BJ (cell line): ENCODE measurements around the gene CPB1. TPM values are rescaled to one million over a fixed set of nuclear protein-coding genes. Genes with fewer than 3 reads are reported as not detected.

Source experiments
- CTCF ChIA-PET: fragments of 350-600 bp; formaldehyde crosslinking; extraction: SDS; loops from one replicate; lab custom pipeline; 2021; ENCODE audit warnings: antibody characterized with exemption, inconsistent platforms; lab: Yijun Ruan, JAX
- POLR2A ChIA-PET: fragments of 300-600 bp; sonication (Branson Sonifier 250); formaldehyde crosslinking; extraction: SDS; loops from one replicate; lab custom pipeline; 2021; ENCODE audit warnings: antibody characterized with exemption; lab: Charles Lee
- DNase-seq: peaks from one replicate; pipeline ENCODE4 v3.0.0-alpha.2; 2011; ENCODE audit warnings: low read depth
- H3K27me3 ChIP-seq: 2 replicates; pipeline ENCODE4 v1.6.0; 2011; ENCODE audit warnings: low read length; ENCODE audit not compliant: control insufficient read depth, insufficient read depth
- H3K36me3 ChIP-seq: 2 replicates; pipeline ENCODE4 v1.5.1; 2011; ENCODE audit warnings: low read length; ENCODE audit not compliant: control insufficient read depth, insufficient read depth
- H3K4me3 ChIP-seq: 2 replicates; pipeline ENCODE4 v1.5.1; 2011; ENCODE audit warnings: low read depth, mild to moderate bottlenecking, control low read depth, low read length
- CTCF ChIP-seq: IDR thresholded peaks from 2 replicates; pipeline ENCODE4 v1.5.1; 2011; ENCODE audit warnings: low read depth, mild to moderate bottlenecking, control low read depth, inconsistent platforms, low read length, moderate library complexity; ENCODE audit not compliant: insufficient read depth
- polyA plus RNA-seq: library from polyadenylated mRNA; depleted of rRNA; stranded (reverse); fragments of >200 nt; gene quantifications from 2 replicates; pipeline ENCODE4 v1.2.3, GENCODE V29; 2011

The CPB1 gene
- polyA plus RNA-seq, 1 experiment: not detected

DNA sequence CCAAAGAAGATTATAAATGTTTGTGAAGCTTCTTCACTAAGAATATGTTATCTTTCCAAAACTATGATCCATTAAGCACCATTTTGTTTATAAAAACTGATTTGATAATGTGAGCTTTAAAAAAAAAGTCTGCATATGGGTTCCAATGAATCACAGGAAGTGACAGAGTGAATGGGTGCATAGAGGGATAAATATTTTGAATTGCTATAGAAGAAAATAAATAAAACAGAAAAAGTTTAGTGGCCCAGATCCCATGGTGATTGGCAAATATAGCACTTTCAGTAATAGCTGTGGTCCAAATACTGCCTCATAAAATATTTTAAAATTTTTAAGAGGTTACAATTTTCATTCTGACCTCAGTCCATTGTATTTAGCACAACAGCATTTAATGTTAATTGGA, 56.6 kb downstream of the CPB1 start:
- H3K27me3 ChIP-seq: no peaks in the 10 kb centered on the region
- DNase-seq: no peak
- ChIA-PET CTCF (no interaction called here), POLR2A (no interaction called here)
- no peak overlapping the region for H3K4me3 ChIP-seq
- TF ChIP-seq CTCF: no peak
- no peaks in the 10 kb centered on the region for H3K36me3 ChIP-seq

GRCh38 chr3:148889828-148890227, 62.2 kb downstream of the CPB1 start:
- Histone ChIP-seq H3K36me3 (no peaks in the 10 kb centered on the region), H3K4me3 (no peak overlapping the region), H3K27me3 (no peaks in the 10 kb centered on the region)
- POLR2A ChIA-PET: interaction anchor here (0.6 kb wide), 1 partner anchor 492 kb away, joined by 11 read pairs; no protein-coding TSS in a partner anchor
- DNase-seq: no peak
- CTCF ChIA-PET: interaction anchor here (1.3 to 1.5 kb wide), 2 partner anchors 28 kb away, joined by 5 to 7 read pairs; no protein-coding TSS in a partner anchor
- no peak for TF ChIP-seq CTCF

- Histone ChIP-seq H3K36me3 (no peaks in the 10 kb centered on the region), H3K4me3 (no peak overlapping the region), H3K27me3 (no peaks in the 10 kb centered on the region)
- ChIA-PET POLR2A (no interaction called here), CTCF (interaction anchor here (1.0 to 3.3 kb wide), 3 partner anchors 9 to 47 kb away, joined by 3 to 12 read pairs (median 5); no protein-coding TSS in a partner anchor)
- TF ChIP-seq CTCF: no peak
- no peak for DNase-seq
Measured at GRCh38 chr3:148896062-148896461, 68.5 kb downstream of the CPB1 start.

GRCh38 chr3:148901987-148902791, 74.6 kb downstream of the CPB1 start:
- peak; percentile 47 for DNase-seq
- POLR2A ChIA-PET: no interaction called here
- Histone ChIP-seq H3K27me3 (no peaks in the 10 kb centered on the region), H3K36me3 (no peaks in the 10 kb centered on the region), H3K4me3 (no peak overlapping the region)
- TF ChIP-seq CTCF: no peak
- CTCF ChIA-PET: interaction anchor here (0.7 to 1.0 kb wide), 2 partner anchors 9 to 752 kb away, joined by 3 to 4 read pairs; no protein-coding TSS in a partner anchor

DNA sequence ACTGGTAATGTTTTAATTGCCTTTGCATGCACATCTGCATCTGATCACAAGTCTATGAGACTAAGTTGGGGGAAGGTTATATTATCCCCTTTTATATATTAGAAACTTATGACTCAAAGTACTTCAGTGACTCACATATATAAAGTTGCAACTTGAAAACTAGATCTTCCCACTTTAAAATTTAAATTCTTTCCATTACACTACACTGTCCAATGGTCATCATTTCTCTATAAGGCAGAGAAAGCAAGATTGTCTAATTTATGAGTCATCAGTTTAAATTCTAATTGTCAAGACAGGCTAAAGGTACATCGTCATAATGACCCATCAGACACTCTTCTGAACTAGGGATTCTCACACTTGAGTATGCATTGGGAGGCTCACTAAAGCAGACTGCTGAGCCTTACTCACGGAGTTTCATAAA, 75.4 kb downstream of the CPB1 start:
- no peaks in the 10 kb centered on the region for H3K36me3 ChIP-seq
- CTCF ChIA-PET: no interaction called here
- no peak overlapping the region for H3K4me3 ChIP-seq
- DNase-seq: no peak
- TF ChIP-seq CTCF: no peak
- POLR2A ChIA-PET: no interaction called here
- no peaks in the 10 kb centered on the region for H3K27me3 ChIP-seq
